OCI-LY7 (cell line): ENCODE results near the gene HAS3.

Experiments
- EZH2phosphoT487 ChIP-seq: fragments of 200-600 bp; sonication (generic); IDR thresholded peaks from 2 replicates; pipeline ENCODE4 v1.6.1; 2018; ENCODE audit warnings: low read depth, borderline replicate concordance, mild to moderate bottlenecking, mixed run types, antibody characterized with exemption, low read length, moderate library complexity, mixed read lengths
- TF ChIP-seq, protein P1 (sequence below): fragments of 200-600 bp; sonication (generic); conservative IDR thresholded peaks from 2 replicates; pipeline ENCODE4 v1.5.1; 2014; ENCODE audit warnings: mild to moderate bottlenecking, antibody characterized with exemption, low read length, moderate library complexity, mixed read lengths

DNA sequence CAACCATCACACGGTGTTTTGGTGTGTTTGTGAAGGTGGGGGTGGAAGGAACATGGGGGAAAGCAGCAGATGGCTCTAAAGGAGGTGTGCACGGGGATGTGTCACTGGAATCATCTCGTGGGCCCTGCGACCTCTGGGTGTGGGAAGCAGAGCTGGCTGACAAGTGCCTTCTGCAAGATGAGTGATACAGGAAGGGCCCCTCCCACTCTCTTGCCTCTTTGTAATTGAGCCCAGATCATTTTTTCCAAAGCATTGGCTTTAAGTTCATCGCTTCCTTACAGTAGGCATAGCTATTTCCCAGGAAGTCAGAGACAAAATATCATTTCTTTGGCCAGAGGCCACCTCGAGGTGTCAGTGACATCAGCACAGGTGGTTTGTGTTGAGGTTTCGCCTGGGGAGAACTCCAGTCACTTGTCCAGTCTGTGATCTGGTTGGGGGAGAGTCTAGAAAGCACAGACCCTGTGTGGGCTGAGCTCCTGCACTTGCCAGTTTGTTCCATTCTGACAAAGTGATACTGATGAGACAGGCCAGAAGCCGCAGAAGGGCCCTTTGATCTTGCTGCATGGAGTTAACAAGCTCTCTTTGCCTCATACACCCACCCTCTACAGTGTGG, 60.9 kb downstream of the HAS3 start:
- TF ChIP-seq, protein P1, sequence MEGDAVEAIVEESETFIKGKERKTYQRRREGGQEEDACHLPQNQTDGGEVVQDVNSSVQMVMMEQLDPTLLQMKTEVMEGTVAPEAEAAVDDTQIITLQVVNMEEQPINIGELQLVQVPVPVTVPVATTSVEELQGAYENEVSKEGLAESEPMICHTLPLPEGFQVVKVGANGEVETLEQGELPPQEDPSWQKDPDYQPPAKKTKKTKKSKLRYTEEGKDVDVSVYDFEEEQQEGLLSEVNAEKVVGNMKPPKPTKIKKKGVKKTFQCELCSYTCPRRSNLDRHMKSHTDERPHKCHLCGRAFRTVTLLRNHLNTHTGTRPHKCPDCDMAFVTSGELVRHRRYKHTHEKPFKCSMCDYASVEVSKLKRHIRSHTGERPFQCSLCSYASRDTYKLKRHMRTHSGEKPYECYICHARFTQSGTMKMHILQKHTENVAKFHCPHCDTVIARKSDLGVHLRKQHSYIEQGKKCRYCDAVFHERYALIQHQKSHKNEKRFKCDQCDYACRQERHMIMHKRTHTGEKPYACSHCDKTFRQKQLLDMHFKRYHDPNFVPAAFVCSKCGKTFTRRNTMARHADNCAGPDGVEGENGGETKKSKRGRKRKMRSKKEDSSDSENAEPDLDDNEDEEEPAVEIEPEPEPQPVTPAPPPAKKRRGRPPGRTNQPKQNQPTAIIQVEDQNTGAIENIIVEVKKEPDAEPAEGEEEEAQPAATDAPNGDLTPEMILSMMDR: no peak
- TF ChIP-seq EZH2phosphoT487: no peak
